GM18517 (cell line): ENCODE results near the gene CEBPG.

ENCODE experiments used
- ATAC-seq: cut with Tn5 transposase; IDR thresholded peaks from one replicate; pipeline ENCODE4 v1.9.1; 2021; ENCODE audit warnings: mild to moderate bottlenecking, moderate library complexity; ENCODE audit not compliant: unreplicated experiment

CEBPG gene

GRCh38 chr19:33381101-33381500 is 7.6 kb downstream of the CEBPG start:
- ATAC-seq = no peak

GRCh38 chr19:33382006-33382405 is 8.5 kb downstream of the CEBPG start:
- ATAC-seq = no peak

- no peak for ATAC-seq
These were observed 9.5 kb downstream of the CEBPG start for GRCh38 chr19:33382982-33383381.

- ATAC-seq = no peak
These were observed 10.3 kb downstream of the CEBPG start for GRCh38 chr19:33383720-33384292.

- ATAC-seq = no peak
These were observed 11.5 kb downstream of the CEBPG start for GRCh38 chr19:33384983-33385382.

GRCh38 chr19:33385956-33386355 is 12.4 kb downstream of the CEBPG start:
- ATAC-seq = no peak

GRCh38 chr19:33386361-33386858 is 12.9 kb downstream of the CEBPG start:
- ATAC-seq = no peak

- ATAC-seq = no peak
These were observed 14.1 kb downstream of the CEBPG start for GRCh38 chr19:33387351-33388230.

- no peak for ATAC-seq
These were observed 14.8 kb downstream of the CEBPG start for GRCh38 chr19:33388231-33388724.

GRCh38 chr19:33388725-33389420 is 15.4 kb downstream of the CEBPG start:
- no peak for ATAC-seq

- ATAC-seq = no peak
These were observed 16.1 kb downstream of the CEBPG start for GRCh38 chr19:33389421-33390100.

- ATAC-seq = no peak
These were observed 16.8 kb downstream of the CEBPG start for GRCh38 chr19:33390101-33390907.

- ATAC-seq = no peak
These were observed 17.6 kb downstream of the CEBPG start for GRCh38 chr19:33390908-33391630.

GRCh38 chr19:33391631-33392249 is 18.2 kb downstream of the CEBPG start:
- ATAC-seq = no peak

- no peak for ATAC-seq
These were observed 19.1 kb downstream of the CEBPG start for GRCh38 chr19:33392341-33393285.

- ATAC-seq = no peak
These were observed 19.9 kb downstream of the CEBPG start for GRCh38 chr19:33393286-33394005.

- ATAC-seq = no peak
These were observed 20.7 kb downstream of the CEBPG start for GRCh38 chr19:33394006-33394722.
